Panc1 (cell line): ENCODE measurements around the gene SOX9.

ENCODE experiments used
- POLR2AphosphoS5 ChIP-seq: IDR thresholded peaks from 2 replicates; pipeline ENCODE4 v1.6.1; 2012; ENCODE audit warnings: mild to moderate bottlenecking, low read depth, low read length, moderate library complexity
- SIN3A ChIP-seq: IDR thresholded peaks from 2 replicates; pipeline ENCODE4 v1.6.1; 2012; ENCODE audit warnings: low read depth, mild to moderate bottlenecking, low read length, moderate library complexity, borderline replicate concordance; ENCODE audit not compliant: insufficient read depth
- TF ChIP-seq, protein P1 (sequence below): fragments of 450-650 bp; IDR thresholded peaks from 2 replicates; pipeline ENCODE4 v1.5.1; 2017; ENCODE audit warnings: mild to moderate bottlenecking
- TF ChIP-seq, protein P2 (sequence below), 2 experiments: IDR thresholded peaks; 2 replicates each; pipeline ENCODE4 v1.6.1; 2011 to 2012; ENCODE audit warnings: low read depth in 2 of 2, control low read depth in 1 of 2, low read length in 1 of 2, mild to moderate bottlenecking in 1 of 2, moderate library complexity in 1 of 2; ENCODE audit not compliant: insufficient read depth in 1 of 2

DNA sequence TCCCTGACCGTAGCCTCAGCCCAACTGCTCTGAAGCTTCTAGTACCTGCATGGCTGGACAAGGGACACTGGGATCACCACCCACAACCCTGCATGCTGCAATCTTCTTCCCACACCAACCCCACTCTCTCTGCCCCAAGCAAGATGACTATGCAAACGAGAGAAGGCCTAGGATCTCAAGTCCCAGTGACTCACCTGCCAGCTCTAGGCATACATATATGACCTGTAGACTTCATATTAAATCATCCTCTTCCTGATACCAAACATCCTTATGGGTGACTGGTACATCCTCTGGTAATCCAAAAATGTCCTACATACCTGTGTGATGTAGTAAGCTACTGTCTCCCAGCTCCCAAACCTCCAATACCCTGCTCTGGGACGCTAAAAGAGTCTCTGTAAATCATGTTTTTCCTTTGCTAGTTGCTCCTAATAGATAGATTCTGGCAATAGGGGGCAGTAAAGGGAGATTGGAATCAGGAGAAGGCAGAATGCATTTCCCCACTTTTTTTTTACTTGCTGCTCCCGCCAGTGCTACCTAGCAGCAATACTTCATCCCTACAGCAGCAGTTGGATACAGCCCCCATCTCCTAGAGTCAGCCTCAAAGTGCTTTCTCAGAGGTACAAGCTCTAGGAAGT is 43.4 kb upstream of the SOX9 start:
- TF ChIP-seq, protein P1, sequence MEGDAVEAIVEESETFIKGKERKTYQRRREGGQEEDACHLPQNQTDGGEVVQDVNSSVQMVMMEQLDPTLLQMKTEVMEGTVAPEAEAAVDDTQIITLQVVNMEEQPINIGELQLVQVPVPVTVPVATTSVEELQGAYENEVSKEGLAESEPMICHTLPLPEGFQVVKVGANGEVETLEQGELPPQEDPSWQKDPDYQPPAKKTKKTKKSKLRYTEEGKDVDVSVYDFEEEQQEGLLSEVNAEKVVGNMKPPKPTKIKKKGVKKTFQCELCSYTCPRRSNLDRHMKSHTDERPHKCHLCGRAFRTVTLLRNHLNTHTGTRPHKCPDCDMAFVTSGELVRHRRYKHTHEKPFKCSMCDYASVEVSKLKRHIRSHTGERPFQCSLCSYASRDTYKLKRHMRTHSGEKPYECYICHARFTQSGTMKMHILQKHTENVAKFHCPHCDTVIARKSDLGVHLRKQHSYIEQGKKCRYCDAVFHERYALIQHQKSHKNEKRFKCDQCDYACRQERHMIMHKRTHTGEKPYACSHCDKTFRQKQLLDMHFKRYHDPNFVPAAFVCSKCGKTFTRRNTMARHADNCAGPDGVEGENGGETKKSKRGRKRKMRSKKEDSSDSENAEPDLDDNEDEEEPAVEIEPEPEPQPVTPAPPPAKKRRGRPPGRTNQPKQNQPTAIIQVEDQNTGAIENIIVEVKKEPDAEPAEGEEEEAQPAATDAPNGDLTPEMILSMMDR: peak; percentile 42
- TF ChIP-seq, protein P2, sequence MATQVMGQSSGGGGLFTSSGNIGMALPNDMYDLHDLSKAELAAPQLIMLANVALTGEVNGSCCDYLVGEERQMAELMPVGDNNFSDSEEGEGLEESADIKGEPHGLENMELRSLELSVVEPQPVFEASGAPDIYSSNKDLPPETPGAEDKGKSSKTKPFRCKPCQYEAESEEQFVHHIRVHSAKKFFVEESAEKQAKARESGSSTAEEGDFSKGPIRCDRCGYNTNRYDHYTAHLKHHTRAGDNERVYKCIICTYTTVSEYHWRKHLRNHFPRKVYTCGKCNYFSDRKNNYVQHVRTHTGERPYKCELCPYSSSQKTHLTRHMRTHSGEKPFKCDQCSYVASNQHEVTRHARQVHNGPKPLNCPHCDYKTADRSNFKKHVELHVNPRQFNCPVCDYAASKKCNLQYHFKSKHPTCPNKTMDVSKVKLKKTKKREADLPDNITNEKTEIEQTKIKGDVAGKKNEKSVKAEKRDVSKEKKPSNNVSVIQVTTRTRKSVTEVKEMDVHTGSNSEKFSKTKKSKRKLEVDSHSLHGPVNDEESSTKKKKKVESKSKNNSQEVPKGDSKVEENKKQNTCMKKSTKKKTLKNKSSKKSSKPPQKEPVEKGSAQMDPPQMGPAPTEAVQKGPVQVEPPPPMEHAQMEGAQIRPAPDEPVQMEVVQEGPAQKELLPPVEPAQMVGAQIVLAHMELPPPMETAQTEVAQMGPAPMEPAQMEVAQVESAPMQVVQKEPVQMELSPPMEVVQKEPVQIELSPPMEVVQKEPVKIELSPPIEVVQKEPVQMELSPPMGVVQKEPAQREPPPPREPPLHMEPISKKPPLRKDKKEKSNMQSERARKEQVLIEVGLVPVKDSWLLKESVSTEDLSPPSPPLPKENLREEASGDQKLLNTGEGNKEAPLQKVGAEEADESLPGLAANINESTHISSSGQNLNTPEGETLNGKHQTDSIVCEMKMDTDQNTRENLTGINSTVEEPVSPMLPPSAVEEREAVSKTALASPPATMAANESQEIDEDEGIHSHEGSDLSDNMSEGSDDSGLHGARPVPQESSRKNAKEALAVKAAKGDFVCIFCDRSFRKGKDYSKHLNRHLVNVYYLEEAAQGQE (IDR thresholded peaks at IDR 0.05; ENCODE audit: insufficient read depth in 1 of 2, low read depth in 2 of 2, low read length in 1 of 2): no peak
- TF ChIP-seq SIN3A (no peak), POLR2AphosphoS5 (no peak)
